ENCODE measurements around the gene DNAJC21.

DNAJC21 gene

DNA sequence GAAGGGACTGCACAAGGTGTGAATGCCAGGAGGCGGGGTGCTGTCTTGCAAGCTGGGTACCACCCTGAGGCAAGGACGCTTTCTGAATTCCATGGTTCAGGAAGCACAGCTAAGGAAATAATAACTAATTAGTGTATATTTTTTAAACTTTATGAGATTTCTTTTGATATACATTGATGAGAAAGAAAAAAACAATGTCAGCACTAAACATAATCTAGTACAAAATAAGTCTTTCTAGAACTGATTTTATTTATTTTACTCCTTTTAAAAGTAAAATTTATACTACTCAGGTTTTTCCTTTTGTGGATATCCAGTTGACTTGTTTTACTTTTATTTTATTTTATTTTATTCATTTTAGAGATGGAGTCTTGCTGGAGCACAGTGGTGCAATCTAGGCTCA, 3.6 kb downstream of the DNAJC21 start:
- TF ChIP-seq ZFP3 (CRISPR knock-in tag; IDR thresholded peaks at IDR 0.05) (no peak), OSR1 (CRISPR knock-in tag; IDR thresholded peaks at IDR 0.05) (no peak), ARNTL (CRISPR knock-in tag; IDR thresholded peaks at IDR 0.05; ENCODE audit: borderline replicate concordance, low read depth) (no peak), PPARA (CRISPR knock-in tag; IDR thresholded peaks at IDR 0.05; ENCODE audit: borderline replicate concordance) (no peak), TCF4 (CRISPR knock-in tag; IDR thresholded peaks at IDR 0.05; ENCODE audit: borderline replicate concordance) (no peak), ZNF565 (CRISPR knock-in tag; conservative IDR thresholded peaks at IDR 0.05; ENCODE audit: low read depth) (no peak)
- TF ChIP-seq, protein P1, sequence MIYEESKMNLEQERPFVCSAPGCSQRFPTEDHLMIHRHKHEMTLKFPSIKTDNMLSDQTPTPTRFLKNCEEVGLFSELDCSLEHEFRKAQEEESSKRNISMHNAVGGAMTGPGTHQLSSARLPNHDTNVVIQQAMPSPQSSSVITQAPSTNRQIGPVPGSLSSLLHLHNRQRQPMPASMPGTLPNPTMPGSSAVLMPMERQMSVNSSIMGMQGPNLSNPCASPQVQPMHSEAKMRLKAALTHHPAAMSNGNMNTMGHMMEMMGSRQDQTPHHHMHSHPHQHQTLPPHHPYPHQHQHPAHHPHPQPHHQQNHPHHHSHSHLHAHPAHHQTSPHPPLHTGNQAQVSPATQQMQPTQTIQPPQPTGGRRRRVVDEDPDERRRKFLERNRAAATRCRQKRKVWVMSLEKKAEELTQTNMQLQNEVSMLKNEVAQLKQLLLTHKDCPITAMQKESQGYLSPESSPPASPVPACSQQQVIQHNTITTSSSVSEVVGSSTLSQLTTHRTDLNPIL (CRISPR knock-in tag; IDR thresholded peaks at IDR 0.05; ENCODE audit: low read depth): no peak
- TF ChIP-seq, protein P2, sequence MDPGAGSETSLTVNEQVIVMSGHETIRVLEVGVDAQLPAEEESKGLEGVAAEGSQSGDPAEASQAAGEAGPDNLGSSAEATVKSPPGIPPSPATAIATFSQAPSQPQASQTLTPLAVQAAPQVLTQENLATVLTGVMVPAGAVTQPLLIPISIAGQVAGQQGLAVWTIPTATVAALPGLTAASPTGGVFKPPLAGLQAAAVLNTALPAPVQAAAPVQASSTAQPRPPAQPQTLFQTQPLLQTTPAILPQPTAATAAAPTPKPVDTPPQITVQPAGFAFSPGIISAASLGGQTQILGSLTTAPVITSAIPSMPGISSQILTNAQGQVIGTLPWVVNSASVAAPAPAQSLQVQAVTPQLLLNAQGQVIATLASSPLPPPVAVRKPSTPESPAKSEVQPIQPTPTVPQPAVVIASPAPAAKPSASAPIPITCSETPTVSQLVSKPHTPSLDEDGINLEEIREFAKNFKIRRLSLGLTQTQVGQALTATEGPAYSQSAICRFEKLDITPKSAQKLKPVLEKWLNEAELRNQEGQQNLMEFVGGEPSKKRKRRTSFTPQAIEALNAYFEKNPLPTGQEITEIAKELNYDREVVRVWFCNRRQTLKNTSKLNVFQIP (CRISPR knock-in tag; IDR thresholded peaks at IDR 0.05; ENCODE audit: borderline replicate concordance, low read depth): no peak
- TF ChIP-seq, protein P3, sequence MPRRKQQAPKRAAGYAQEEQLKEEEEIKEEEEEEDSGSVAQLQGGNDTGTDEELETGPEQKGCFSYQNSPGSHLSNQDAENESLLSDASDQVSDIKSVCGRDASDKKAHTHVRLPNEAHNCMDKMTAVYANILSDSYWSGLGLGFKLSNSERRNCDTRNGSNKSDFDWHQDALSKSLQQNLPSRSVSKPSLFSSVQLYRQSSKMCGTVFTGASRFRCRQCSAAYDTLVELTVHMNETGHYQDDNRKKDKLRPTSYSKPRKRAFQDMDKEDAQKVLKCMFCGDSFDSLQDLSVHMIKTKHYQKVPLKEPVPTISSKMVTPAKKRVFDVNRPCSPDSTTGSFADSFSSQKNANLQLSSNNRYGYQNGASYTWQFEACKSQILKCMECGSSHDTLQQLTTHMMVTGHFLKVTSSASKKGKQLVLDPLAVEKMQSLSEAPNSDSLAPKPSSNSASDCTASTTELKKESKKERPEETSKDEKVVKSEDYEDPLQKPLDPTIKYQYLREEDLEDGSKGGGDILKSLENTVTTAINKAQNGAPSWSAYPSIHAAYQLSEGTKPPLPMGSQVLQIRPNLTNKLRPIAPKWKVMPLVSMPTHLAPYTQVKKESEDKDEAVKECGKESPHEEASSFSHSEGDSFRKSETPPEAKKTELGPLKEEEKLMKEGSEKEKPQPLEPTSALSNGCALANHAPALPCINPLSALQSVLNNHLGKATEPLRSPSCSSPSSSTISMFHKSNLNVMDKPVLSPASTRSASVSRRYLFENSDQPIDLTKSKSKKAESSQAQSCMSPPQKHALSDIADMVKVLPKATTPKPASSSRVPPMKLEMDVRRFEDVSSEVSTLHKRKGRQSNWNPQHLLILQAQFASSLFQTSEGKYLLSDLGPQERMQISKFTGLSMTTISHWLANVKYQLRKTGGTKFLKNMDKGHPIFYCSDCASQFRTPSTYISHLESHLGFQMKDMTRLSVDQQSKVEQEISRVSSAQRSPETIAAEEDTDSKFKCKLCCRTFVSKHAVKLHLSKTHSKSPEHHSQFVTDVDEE (CRISPR knock-in tag; IDR thresholded peaks at IDR 0.05): no peak
- no peak for ATAC-seq

DNA sequence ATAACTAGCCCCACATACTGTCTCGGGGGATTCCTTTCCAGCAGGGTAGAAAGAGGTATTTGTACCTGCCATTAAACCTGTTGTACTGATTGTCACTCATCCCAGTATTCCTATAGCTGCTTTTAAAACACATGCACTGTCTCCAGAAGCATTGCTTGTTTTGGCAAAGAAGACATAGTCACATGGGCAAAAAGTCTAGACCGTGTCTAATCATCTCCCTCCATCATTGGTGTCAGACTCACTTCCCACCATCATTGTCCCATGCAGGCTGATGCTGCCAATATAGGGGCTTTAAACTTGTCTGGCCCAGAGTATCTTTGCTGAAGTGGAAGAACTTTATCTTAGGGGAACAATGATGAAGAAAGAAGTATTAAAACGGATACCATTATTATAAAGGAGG, 12.6 kb downstream of the DNAJC21 start:
- ATAC-seq: no peak
- TF ChIP-seq, protein P1 (CRISPR knock-in tag; IDR thresholded peaks at IDR 0.05; ENCODE audit: low read depth): no peak
- TF ChIP-seq, protein P4, sequence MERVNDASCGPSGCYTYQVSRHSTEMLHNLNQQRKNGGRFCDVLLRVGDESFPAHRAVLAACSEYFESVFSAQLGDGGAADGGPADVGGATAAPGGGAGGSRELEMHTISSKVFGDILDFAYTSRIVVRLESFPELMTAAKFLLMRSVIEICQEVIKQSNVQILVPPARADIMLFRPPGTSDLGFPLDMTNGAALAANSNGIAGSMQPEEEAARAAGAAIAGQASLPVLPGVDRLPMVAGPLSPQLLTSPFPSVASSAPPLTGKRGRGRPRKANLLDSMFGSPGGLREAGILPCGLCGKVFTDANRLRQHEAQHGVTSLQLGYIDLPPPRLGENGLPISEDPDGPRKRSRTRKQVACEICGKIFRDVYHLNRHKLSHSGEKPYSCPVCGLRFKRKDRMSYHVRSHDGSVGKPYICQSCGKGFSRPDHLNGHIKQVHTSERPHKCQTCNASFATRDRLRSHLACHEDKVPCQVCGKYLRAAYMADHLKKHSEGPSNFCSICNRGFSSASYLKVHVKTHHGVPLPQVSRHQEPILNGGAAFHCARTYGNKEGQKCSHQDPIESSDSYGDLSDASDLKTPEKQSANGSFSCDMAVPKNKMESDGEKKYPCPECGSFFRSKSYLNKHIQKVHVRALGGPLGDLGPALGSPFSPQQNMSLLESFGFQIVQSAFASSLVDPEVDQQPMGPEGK (CRISPR knock-in tag; IDR thresholded peaks at IDR 0.05; ENCODE audit: borderline replicate concordance): no peak
- no peak for TF ChIP-seq TCF4 (CRISPR knock-in tag; IDR thresholded peaks at IDR 0.05; ENCODE audit: borderline replicate concordance)
- no peak for TF ChIP-seq ZFP30 (CRISPR knock-in tag; IDR thresholded peaks at IDR 0.05)
- no peak for TF ChIP-seq GLIS3 (CRISPR knock-in tag; IDR thresholded peaks at IDR 0.05)
- TF ChIP-seq ARNTL (CRISPR knock-in tag; IDR thresholded peaks at IDR 0.05; ENCODE audit: borderline replicate concordance, low read depth): no peak
- TF ChIP-seq SNAI2 (CRISPR knock-in tag; IDR thresholded peaks at IDR 0.05): no peak
- TF ChIP-seq ZNF70 (CRISPR knock-in tag; IDR thresholded peaks at IDR 0.05): no peak
- TF ChIP-seq OSR1 (CRISPR knock-in tag; IDR thresholded peaks at IDR 0.05): no peak
- TF ChIP-seq ZNF8 (CRISPR knock-in tag; IDR thresholded peaks at IDR 0.05): no peak
- no peak for TF ChIP-seq TOX (CRISPR knock-in tag; IDR thresholded peaks at IDR 0.05; ENCODE audit: borderline replicate concordance)
- TF ChIP-seq RARB (CRISPR knock-in tag; IDR thresholded peaks at IDR 0.05): no peak
- TF ChIP-seq, protein P5, sequence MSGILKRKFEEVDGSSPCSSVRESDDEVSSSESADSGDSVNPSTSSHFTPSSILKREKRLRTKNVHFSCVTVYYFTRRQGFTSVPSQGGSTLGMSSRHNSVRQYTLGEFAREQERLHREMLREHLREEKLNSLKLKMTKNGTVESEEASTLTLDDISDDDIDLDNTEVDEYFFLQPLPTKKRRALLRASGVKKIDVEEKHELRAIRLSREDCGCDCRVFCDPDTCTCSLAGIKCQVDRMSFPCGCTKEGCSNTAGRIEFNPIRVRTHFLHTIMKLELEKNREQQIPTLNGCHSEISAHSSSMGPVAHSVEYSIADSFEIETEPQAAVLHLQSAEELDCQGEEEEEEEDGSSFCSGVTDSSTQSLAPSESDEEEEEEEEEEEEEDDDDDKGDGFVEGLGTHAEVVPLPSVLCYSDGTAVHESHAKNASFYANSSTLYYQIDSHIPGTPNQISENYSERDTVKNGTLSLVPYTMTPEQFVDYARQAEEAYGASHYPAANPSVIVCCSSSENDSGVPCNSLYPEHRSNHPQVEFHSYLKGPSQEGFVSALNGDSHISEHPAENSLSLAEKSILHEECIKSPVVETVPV (CRISPR knock-in tag; IDR thresholded peaks at IDR 0.05): no peak
- TF ChIP-seq ZC3H10 (CRISPR knock-in tag; IDR thresholded peaks at IDR 0.05): no peak
- no peak for TF ChIP-seq ZFP3 (CRISPR knock-in tag; IDR thresholded peaks at IDR 0.05)
- no peak for TF ChIP-seq CSDC2 (CRISPR knock-in tag; IDR thresholded peaks at IDR 0.05)

DNA sequence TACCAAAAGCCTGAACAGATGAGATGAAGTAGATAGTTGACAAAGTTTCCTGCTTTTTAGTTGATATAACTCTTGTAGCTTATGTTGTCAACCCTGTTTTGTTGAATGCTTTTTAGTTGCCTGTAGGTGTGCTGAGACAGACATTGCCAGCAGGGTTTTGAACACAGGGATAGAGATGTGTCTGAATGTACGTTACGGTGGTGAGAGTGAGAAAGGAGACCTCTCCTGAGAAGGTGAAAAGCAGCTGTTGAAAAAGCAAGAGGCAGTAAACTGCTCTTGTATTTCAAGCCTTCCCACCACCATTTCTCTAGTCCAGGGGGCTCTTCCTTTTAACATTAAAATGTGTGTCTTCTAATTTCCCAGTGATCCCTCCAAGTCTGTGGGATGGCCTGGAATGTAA, 14.7 kb downstream of the DNAJC21 start:
- ATAC-seq: no peak
- TF ChIP-seq ZFP3 (CRISPR knock-in tag; IDR thresholded peaks at IDR 0.05) (no peak), BACH2 (CRISPR knock-in tag; IDR thresholded peaks at IDR 0.05; ENCODE audit: borderline replicate concordance) (no peak), GLIS3 (CRISPR knock-in tag; IDR thresholded peaks at IDR 0.05) (no peak), RARB (CRISPR knock-in tag; IDR thresholded peaks at IDR 0.05) (no peak), ARNTL (CRISPR knock-in tag; IDR thresholded peaks at IDR 0.05; ENCODE audit: borderline replicate concordance, low read depth) (no peak), ZC3H10 (CRISPR knock-in tag; IDR thresholded peaks at IDR 0.05) (no peak), SNAI2 (CRISPR knock-in tag; IDR thresholded peaks at IDR 0.05) (no peak), CSDC2 (CRISPR knock-in tag; IDR thresholded peaks at IDR 0.05) (no peak), TOX (CRISPR knock-in tag; IDR thresholded peaks at IDR 0.05; ENCODE audit: borderline replicate concordance) (no peak), ISL1 (CRISPR knock-in tag; IDR thresholded peaks at IDR 0.05) (no peak)
- TF ChIP-seq, protein P1 (CRISPR knock-in tag; IDR thresholded peaks at IDR 0.05; ENCODE audit: low read depth): no peak
- TF ChIP-seq, protein P5 (CRISPR knock-in tag; IDR thresholded peaks at IDR 0.05): no peak
